GM21381 (cell line): ENCODE data around the gene GTF3C1.
"Not testable (repeated sequence)": the region's sequence is repeated elsewhere in the genome, so short reads cannot be mapped to it uniquely, and the experiment has no call there.

ENCODE experiments used
- ATAC-seq: cut with Tn5 transposase; IDR thresholded peaks from one replicate; pipeline ENCODE4 v1.9.1; 2021; ENCODE audit warnings: mild to moderate bottlenecking, moderate library complexity; ENCODE audit not compliant: unreplicated experiment

Gene GTF3C1

GRCh38 chr16:27549746-27550581 is at the start of gene GTF3C1, which contains the start of gene KATNIP:
GTF3C1 (minus strand) TSS chr16:27549913; CDS start chr16:27549890, 23 bp downstream.
KATNIP (plus strand) TSS chr16:27550144; CDS start chr16:27550171, 27 bp downstream.
- peak; percentile 98 for ATAC-seq

GRCh38 chr16:27598931-27599565 is 49.3 kb upstream of the GTF3C1 start:
- ATAC-seq, result no peak

GRCh38 chr16:27598220-27598619 is 48.5 kb upstream of the GTF3C1 start:
- no peak for ATAC-seq

- ATAC-seq, result no peak
Measured at GRCh38 chr16:27597361-27597760, 47.6 kb upstream of the GTF3C1 start.

GRCh38 chr16:27596411-27596810 is 46.7 kb upstream of the GTF3C1 start:
- ATAC-seq, result no peak

GRCh38 chr16:27595993-27596392 is 46.3 kb upstream of the GTF3C1 start:
- no peak for ATAC-seq

GRCh38 chr16:27595475-27595874 is 45.8 kb upstream of the GTF3C1 start:
- no peak for ATAC-seq

- no peak for ATAC-seq
Measured at GRCh38 chr16:27591837-27592236, 42.1 kb upstream of the GTF3C1 start.

- ATAC-seq, result no peak
Measured at GRCh38 chr16:27588057-27588456, 38.3 kb upstream of the GTF3C1 start.

- no peak for ATAC-seq
Measured at GRCh38 chr16:27586711-27587110, 37.0 kb upstream of the GTF3C1 start.

GRCh38 chr16:27585200-27585599 is 35.5 kb upstream of the GTF3C1 start:
- no peak for ATAC-seq

GRCh38 chr16:27583634-27584033 is 33.9 kb upstream of the GTF3C1 start:
- no peak for ATAC-seq

- no peak for ATAC-seq
Measured at GRCh38 chr16:27582883-27583282, 33.2 kb upstream of the GTF3C1 start.

- no peak for ATAC-seq
Measured at GRCh38 chr16:27579087-27579980, 29.6 kb upstream of the GTF3C1 start.

- no peak for ATAC-seq
Measured at GRCh38 chr16:27576729-27577128, 27.0 kb upstream of the GTF3C1 start.

GRCh38 chr16:27572711-27573110 is 23.0 kb upstream of the GTF3C1 start:
- no peak for ATAC-seq

- ATAC-seq, result no peak
Measured at GRCh38 chr16:27571433-27572326, 22.0 kb upstream of the GTF3C1 start.

- not testable (repeated sequence) for ATAC-seq
Measured at GRCh38 chr16:27570986-27571385, 21.3 kb upstream of the GTF3C1 start.

GRCh38 chr16:27568077-27568476 is 18.4 kb upstream of the GTF3C1 start:
- ATAC-seq, result no peak

- no peak for ATAC-seq
Measured at GRCh38 chr16:27566417-27566816, 16.7 kb upstream of the GTF3C1 start.
